Natural killer cell treated with Interleukin-12 subunit alpha and Interleukin-12 subunit beta and Interleukin-15 and Interleukin-18, amount 100 ng/mL, for 72 hours (primary cell): ENCODE measurements around the gene PPP1R12C. TPM values are rescaled to one million over a fixed set of nuclear protein-coding genes. Genes with fewer than 3 reads are reported as not detected.
A peak's percentile ranks its signal among the peaks of the same experiment; 100 is the strongest.
"Not testable (repeated sequence)": the region's sequence is repeated elsewhere in the genome, so short reads cannot be mapped to it uniquely, and the experiment has no call there.

Experiments
- ATAC-seq, 2 donors: fragments of 150-1000 bp; cut with Tn5 transposase in 1 of 2; sonication (Bioruptor Pico), chemical (Tn5 transposase) in 1 of 2; 2 replicates each; pipeline ENCODE4 v1.10.0; 2021
- DNase-seq: peaks from one replicate; pipeline ENCODE4 v3.0.0; 2022; ENCODE audit warnings: low spot score
- H3K27ac Mint-ChIP-seq, 2 donors: 1 replicate in 1 of 2; 2 replicates in 1 of 2; pipeline ENCODE4 v1.8.0; 2022; ENCODE audit warnings: mixed read lengths in 2 of 2, mild to moderate bottlenecking in 1 of 2, moderate library complexity in 1 of 2
- H3K27me3 Mint-ChIP-seq, 2 donors: 1 replicate in 1 of 2; 2 replicates in 1 of 2; pipeline ENCODE4 v1.8.0; 2022; ENCODE audit warnings: mixed read lengths in 2 of 2
- H3K36me3 Mint-ChIP-seq: one replicate; pipeline ENCODE4 v1.8.0; 2022; ENCODE audit warnings: mixed read lengths
- H3K4me1 Mint-ChIP-seq, 2 donors: 1 replicate in 1 of 2; 2 replicates in 1 of 2; pipeline ENCODE4 v1.8.0; 2022; ENCODE audit warnings: low read depth in 2 of 2, mixed read lengths in 2 of 2, mild to moderate bottlenecking in 1 of 2
- H3K4me3 Mint-ChIP-seq: one replicate; pipeline ENCODE4 v1.8.0; 2022; ENCODE audit warnings: mixed read lengths
- H3K9me3 Mint-ChIP-seq: 2 replicates; pipeline ENCODE4 v1.8.0; 2022; ENCODE audit warnings: mixed read lengths
- total RNA-seq, 2 donors: library from RNA; stranded (reverse); gene quantifications; one replicate each; pipeline ENCODE4 v1.2.3, GENCODE V29; 2022

Gene PPP1R12C
- total RNA-seq, 2 donors from 2014 or later, result 157 to 251 TPM

- not testable (repeated sequence) for H3K36me3 Mint-ChIP-seq, H3K9me3 Mint-ChIP-seq, ATAC-seq, H3K27ac Mint-ChIP-seq, DNase-seq, H3K4me3 Mint-ChIP-seq
- H3K27me3 Mint-ChIP-seq, result peaks cover 4 to 33% of the 10 kb centered on the region in 2 donors
- peaks cover 27 to 31% of the 10 kb centered on the region in 2 donors for H3K4me1 Mint-ChIP-seq
Measured at GRCh38 chr19:55155784-55156183, 38.3 kb upstream of the PPP1R12C start.

DNA sequence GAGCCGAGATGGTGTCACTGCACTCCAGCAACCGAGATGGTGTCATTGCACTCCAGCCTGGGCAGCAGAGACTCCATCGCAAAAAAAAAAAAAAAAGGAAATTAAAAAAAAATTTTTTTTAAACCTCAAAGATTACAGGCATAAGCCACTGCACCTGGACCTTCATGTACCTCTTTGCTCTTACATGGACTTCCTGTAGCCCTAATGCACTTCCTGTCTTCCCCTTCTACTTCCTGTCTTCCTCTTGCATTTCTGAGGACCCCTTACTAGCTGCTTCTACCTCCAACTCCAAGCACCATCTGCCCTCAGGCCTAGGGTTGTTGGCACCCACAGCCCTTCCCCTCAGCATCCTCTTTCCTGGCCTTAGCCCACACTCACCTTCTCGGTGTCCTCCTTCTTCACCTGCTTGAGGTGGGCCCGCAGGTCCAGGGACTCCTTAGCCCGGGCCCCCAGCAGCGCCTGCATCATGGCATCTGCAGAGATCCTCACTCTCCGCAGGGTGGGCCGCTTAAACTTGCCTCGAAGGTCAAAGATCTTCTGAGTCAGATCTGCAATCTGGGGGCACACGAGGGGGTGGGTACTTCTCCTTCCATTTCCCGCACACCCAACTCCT lies 36.3 kb upstream of the PPP1R12C start:
- Mint-ChIP-seq H3K4me3 (peak overlapping the region; percentile 43), H3K4me1 (peaks cover 21 to 29% of the 10 kb centered on the region in 2 donors), H3K27me3 (peaks cover 17 to 40% of the 10 kb centered on the region in 2 donors), H3K9me3 (peaks cover 6% of the 10 kb centered on the region), H3K27ac (peak overlapping the region in 1 of 2 donors; percentile 53), H3K36me3 (no peaks in the 10 kb centered on the region)
- ATAC-seq (no peak), DNase-seq (no peak)

- no peak for DNase-seq
- Mint-ChIP-seq H3K9me3 (peaks cover 6% of the 10 kb centered on the region), H3K4me3 (peak overlapping the region; percentile 30), H3K27ac (peak overlapping the region; percentile 63 to 79), H3K4me1 (peaks cover 21 to 27% of the 10 kb centered on the region in 2 donors), H3K27me3 (peaks cover 23 to 43% of the 10 kb centered on the region in 2 donors), H3K36me3 (no peaks in the 10 kb centered on the region)
- no peak for ATAC-seq
Measured at GRCh38 chr19:55152017-55152416, 34.6 kb upstream of the PPP1R12C start.

DNA sequence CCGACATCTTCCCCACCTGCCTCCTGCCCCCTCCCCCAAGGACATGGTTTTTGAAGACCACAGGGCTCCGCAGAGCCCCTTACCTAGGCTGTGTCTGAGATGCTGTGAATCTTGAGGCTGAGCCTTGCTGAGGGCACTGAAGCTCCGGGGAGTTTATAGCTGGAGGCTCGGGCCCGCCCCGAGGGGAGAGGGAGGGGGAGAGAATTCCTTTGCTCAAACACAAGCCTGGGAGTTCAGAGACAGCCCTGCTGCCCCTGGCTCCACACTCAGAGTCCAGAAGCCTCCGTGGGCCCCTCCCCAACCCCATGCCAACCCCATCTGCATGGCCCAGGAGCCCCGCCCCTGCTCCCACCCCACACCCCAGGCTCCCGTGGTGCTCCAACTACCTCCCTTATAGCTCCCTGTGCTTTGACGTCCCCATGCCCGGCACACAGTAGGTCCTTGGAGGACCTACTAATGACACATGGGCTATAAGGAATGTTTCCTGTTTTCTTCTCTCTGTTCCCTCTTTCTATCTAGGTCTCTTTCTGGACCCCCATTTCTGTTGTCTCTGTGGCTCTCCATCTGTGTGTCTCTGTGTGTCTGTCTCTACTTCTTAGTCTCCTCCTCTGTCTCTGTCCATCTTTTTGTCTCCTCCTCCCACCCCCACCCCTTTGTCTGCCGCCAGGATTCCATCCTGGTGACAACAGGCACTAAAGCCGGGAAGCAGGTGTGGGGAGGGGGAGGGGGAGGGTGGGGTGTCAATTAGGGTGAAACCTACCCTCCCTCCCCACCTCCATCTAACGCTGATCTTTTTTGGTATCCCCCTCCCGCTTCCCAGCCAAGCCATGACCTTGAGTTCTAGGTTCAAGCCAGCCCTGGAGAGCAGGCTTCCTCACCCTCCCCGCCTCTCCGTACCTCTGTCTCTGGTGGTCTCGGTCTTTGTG lies 31.9 kb upstream of the PPP1R12C start, which contains the start of gene TNNT1:
Gene TNNT1 (minus strand): TSS at position 129 of the 926 bp plus-strand sequence. CDS start 2,049 bp downstream, outside the sequence.
- DNase-seq, result no peak
- no peak for ATAC-seq
- Mint-ChIP-seq H3K9me3 (peaks cover 6% of the 10 kb centered on the region), H3K27me3 (peaks cover 42 to 44% of the 10 kb centered on the region in 2 donors), H3K4me1 (peaks cover 24 to 27% of the 10 kb centered on the region in 2 donors), H3K36me3 (no peaks in the 10 kb centered on the region), H3K27ac (no peak within 1 kb of the TSS), H3K4me3 (no peak within 1 kb of the TSS)

DNA sequence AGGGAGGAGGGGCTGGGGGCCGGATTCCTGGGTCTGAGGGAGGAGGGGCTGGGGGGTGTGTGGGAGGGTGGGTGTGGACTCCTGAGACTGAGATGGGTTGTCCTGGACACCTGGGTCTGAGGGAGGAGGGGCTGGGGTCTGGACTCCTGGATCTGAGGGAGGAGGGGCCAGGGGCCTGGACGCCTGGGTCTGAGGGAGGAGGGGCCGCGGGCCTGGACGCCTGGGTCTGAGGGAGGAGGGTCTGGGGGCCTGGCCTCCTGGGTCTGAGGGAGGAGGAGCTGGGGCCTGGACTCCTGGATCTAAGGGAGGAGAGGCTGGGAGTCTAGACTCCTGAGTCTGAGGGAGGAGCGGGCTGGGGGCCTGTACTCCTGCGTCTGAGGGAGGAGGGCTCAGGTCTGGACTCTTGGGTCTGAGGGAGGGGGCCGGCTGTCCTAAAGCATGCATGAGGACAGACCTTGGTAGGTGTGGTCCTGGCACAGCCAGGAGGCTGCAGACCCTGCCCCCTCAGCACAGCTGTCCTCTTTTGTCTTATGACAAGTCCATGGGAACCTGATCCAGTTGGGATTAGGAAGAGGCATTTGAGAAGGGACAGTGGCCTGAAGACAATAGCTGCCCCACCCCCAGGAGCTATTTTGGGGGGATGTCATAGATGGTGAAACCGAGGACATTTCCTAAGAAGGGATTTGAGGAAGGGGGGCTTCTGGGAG lies 30.3 kb upstream of the PPP1R12C start:
- H3K27ac Mint-ChIP-seq, result no peak overlapping the region
- H3K36me3 Mint-ChIP-seq, result no peaks in the 10 kb centered on the region
- no peak overlapping the region for H3K4me3 Mint-ChIP-seq
- peaks cover 44 to 53% of the 10 kb centered on the region in 2 donors for H3K27me3 Mint-ChIP-seq
- no peak for DNase-seq
- peaks cover 6% of the 10 kb centered on the region for H3K9me3 Mint-ChIP-seq
- ATAC-seq, result no peak
- peaks cover 18 to 19% of the 10 kb centered on the region in 2 donors for H3K4me1 Mint-ChIP-seq

DNA sequence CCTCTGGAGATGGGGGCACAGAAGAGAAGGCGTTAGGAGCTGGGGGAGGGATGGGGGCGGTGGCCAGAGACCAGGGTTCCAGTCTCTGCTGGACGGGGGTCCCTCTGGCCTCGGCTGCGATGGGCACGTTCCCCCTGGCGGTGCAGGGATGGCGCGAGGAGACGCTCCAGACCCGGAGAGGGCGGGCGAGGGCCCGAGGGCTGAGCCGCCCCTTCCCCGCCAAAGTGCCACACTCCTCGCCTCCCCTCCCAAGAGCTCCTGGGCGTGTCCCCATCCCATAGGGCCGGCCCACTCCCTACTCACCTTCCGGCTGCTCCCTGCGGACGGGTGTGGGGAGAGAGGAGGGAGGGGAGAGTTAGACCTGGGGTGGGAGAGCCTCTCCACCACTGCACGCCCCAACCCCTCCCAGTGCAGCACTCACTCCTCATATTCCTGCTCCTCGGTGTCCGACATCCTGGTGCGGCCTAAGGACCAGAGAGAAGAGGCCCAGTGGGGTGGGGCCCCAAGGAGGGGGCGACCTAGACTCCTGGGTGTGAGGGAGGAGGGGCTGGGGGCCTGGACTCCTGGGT lies 29.4 kb upstream of the PPP1R12C start:
- DNase-seq, result no peak
- Mint-ChIP-seq H3K9me3 (peaks cover under 1% of the 10 kb centered on the region), H3K4me1 (peaks cover 11 to 13% of the 10 kb centered on the region in 2 donors), H3K27me3 (peaks cover 39 to 53% of the 10 kb centered on the region in 2 donors), H3K27ac (no peak overlapping the region), H3K4me3 (no peak overlapping the region), H3K36me3 (no peaks in the 10 kb centered on the region)
- peak in 1 of 2 donors; percentile 43 for ATAC-seq

GRCh38 chr19:55146078-55146704 lies 28.8 kb upstream of the PPP1R12C start:
- peaks cover 8 to 10% of the 10 kb centered on the region in 2 donors for H3K4me1 Mint-ChIP-seq
- no peak overlapping the region for H3K4me3 Mint-ChIP-seq

DNA sequence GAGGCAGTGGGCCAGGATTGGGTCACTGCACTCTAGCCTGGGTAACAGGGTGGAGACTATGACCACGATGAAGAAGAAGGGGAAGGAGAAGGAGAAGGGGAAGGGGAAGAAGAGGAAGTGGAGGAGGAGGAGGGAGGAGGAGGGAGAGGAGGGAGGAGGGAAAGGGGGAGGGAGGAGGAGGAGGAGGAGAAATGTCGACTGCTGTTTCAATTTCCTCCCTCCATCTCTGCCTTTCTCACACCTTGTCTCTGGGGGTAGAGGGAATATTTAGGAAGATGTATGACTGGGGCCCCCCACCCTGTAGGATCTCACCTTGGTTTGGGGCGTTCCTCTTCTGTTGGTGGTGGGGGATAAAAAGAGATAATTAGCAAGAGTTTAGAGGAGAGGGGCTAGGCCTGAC lies 27.8 kb upstream of the PPP1R12C start:
- no peaks in the 10 kb centered on the region for H3K36me3 Mint-ChIP-seq
- H3K27ac Mint-ChIP-seq, result no peak overlapping the region
- H3K9me3 Mint-ChIP-seq, result no peaks in the 10 kb centered on the region
- no peak for DNase-seq
- ATAC-seq, result no peak
- H3K4me3 Mint-ChIP-seq, result no peak overlapping the region
- peaks cover 37 to 49% of the 10 kb centered on the region in 2 donors for H3K27me3 Mint-ChIP-seq
- H3K4me1 Mint-ChIP-seq, result peaks cover 8 to 10% of the 10 kb centered on the region in 2 donors

More at GRCh38 chr19:55146078-55146704, 28.8 kb upstream of the PPP1R12C start:
- Mint-ChIP-seq H3K27ac (no peak overlapping the region), H3K36me3 (no peaks in the 10 kb centered on the region), H3K27me3 (peaks cover 40 to 53% of the 10 kb centered on the region in 2 donors), H3K9me3 (no peaks in the 10 kb centered on the region)
- ATAC-seq (no peak), DNase-seq (no peak)

DNA sequence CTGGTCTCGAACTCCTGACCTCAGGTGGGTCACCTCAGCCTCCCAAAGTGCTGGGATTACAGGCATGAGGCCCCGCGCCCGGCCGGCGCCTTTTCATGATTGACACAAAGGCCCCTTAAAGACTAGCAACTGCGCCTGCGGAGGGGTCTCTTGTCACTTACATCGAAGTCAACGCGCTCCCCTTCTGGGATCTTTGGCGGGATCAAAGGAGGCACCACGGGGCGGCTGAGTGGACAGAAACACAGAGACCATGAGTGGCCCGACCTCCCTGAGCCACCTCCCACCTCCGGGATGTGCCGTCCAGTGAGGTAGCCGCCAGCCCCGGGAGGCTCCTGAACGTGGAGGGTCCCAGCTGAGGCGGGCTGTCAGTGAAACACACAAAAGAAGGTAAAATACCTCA lies 24.3 kb upstream of the PPP1R12C start:
- no peak overlapping the region for H3K27ac Mint-ChIP-seq

DNA sequence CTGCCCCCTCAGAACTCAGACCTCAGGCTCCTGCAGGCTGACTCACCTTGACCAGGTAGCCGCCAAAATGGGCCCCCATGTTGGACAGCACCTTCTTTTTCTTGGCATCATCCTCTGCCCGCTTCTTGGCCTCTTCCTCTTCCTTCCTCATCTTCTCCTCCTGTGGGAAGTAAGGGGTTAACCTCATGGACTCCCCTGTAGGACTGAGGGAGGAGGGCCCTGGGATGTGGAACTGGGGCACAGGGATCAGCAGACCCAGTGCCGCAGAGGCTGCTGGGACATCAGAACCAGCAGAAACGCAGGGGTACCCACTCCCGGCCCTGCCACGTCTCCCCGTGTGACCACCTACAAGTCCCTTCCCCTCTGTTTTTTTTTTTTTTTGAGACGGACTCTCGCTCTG lies 20.5 kb upstream of the PPP1R12C start:
- Mint-ChIP-seq H3K36me3 (no peaks in the 10 kb centered on the region), H3K27ac (no peak overlapping the region), H3K4me3 (no peak overlapping the region), H3K27me3 (peaks cover 0 to 6% of the 10 kb centered on the region in 2 donors), H3K9me3 (no peaks in the 10 kb centered on the region), H3K4me1 (peaks cover 0 to 2% of the 10 kb centered on the region in 2 donors)
- ATAC-seq (no peak), DNase-seq (no peak)

More for the DNA sequence above, 24.3 kb upstream of the PPP1R12C start:
- peaks cover 8% of the 10 kb centered on the region in 2 donors for H3K4me1 Mint-ChIP-seq
- ATAC-seq, result no peak
- DNase-seq, result no peak
- no peak overlapping the region for H3K4me3 Mint-ChIP-seq
- no peaks in the 10 kb centered on the region for H3K36me3 Mint-ChIP-seq
- no peaks in the 10 kb centered on the region for H3K9me3 Mint-ChIP-seq
- H3K27me3 Mint-ChIP-seq, result peaks cover 20 to 30% of the 10 kb centered on the region in 2 donors

GRCh38 chr19:55136399-55137102 lies 19.1 kb upstream of the PPP1R12C start:
- Mint-ChIP-seq H3K36me3 (no peaks in the 10 kb centered on the region), H3K9me3 (no peaks in the 10 kb centered on the region)
- no peak for ATAC-seq

DNA sequence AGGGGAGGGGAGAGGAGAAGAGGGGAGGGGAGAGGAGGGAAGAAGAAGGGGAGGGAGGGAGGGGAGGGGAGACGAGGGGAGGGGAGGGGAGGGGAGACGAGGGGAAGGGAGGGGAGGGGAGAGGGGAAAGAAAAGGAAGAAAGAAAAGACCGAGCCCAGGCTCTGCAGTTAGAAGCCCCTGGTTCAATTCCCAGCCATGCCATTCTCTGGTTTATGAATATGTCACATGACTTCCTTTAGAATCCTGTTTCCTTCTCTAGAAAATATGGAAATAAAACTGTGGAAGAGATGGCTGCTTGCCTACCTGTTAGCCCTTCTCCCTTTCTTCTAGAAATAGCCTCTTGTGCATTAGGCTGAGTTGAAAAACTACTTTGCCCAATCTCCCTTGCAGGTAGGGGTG lies 17.3 kb upstream of the PPP1R12C start:
- Mint-ChIP-seq H3K4me3 (no peak overlapping the region), H3K36me3 (no peaks in the 10 kb centered on the region), H3K27me3 (peaks cover 12 to 15% of the 10 kb centered on the region in 2 donors), H3K4me1 (no peaks in the 10 kb centered on the region), H3K9me3 (no peaks in the 10 kb centered on the region), H3K27ac (no peak overlapping the region)
- DNase-seq, result no peak
- ATAC-seq, result no peak

More at GRCh38 chr19:55136399-55137102, 19.1 kb upstream of the PPP1R12C start:
- Mint-ChIP-seq H3K27ac (no peak overlapping the region), H3K4me1 (peaks cover 0 to 2% of the 10 kb centered on the region in 2 donors), H3K4me3 (no peak overlapping the region), H3K27me3 (peaks cover 2 to 7% of the 10 kb centered on the region in 2 donors)
- DNase-seq, result peak; percentile 5
